Superior temporal gyrus (tissue), 1 donor: ENCODE results near the gene PPP1R3G.

Source experiments
- DNase-seq: peaks from one replicate; pipeline ENCODE4 v3.0.0-alpha.2; 2016; ENCODE audit errors: extremely low spot score

Gene PPP1R3G

DNA sequence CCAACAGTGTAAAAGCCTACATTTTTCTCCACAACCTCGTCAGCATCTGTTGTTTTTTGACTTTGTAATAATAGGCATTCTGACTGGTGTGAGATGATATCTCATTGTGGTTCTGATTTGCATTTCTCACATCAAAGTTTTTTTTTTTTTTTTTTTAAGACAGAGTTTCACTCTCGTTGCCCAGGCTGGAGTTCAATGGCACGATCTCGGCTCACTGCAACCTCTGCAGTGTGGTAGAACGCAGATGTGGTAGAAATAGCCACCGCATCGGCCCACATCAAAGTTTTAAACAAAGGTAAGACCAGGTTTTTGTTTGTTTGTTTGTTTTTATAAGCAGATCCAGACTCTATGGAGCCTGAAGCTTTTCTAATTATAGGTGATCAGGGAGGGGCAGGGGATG is 12.7 kb upstream of the PPP1R3G start:
- no peak for DNase-seq

DNA sequence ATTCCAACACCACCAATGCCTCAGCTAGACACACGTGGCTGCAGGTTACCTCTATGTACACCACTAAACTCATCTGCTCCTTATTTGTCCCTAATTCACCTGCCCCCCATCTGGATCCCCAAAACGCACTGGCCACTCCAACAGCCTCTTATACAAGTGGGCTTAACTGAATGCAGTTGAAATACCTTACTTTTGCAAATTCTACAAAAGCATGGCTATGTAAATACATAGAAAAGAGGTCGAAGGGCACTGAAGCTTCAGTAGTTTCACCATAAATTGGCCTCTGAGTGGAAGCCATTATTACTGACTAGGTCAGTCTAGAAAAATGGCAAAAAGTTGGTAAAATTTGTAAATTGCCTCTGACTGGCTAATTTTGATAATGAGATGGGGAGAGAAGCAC is 11.1 kb upstream of the PPP1R3G start:
- DNase-seq = no peak

DNA sequence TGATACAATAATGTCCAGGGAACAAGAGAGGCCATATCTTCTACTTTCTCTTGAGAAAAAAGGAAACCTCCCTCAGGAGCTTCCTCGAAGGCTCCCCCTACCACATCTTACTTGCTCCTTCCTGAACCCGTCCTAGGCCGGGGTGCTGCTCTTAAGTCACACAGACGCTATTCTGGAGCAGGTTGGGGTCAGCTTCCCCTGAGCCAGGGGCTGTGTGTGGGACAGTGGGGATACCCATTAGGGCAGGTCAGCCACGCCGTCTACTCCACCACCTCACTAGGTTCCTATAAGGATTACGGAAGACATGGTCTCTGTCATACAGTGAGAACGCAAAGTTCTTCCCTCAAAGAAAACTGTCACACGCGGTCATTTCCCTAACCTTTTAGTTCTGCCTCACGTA is 8.2 kb upstream of the PPP1R3G start:
- DNase-seq = no peak

DNA sequence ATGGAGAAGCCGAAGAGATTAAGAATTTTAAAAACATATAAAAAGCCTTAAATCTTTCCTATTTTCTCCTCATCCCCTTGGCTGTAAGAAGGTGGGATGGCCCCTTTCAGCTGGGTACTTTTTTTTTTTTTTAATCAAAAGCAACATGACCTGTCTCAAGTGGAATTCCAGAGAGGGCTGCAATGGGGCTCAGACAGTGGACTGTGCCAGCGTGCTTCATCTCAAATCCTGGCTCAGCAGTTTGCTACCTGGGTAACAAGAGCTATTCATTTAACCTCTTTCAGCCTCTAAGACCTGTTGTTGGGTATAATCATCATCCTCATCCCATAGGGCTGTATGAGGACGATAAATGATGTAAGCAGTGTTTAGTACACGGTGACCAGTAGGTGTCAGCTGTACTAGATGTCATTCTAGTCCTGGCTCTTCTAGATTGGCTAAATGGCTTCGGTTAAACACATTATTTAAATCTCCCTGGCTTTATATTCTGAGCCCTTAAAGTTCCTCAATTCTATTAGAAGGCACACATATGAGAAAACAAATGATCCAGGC is 6.9 kb upstream of the PPP1R3G start:
- no peak for DNase-seq

DNA sequence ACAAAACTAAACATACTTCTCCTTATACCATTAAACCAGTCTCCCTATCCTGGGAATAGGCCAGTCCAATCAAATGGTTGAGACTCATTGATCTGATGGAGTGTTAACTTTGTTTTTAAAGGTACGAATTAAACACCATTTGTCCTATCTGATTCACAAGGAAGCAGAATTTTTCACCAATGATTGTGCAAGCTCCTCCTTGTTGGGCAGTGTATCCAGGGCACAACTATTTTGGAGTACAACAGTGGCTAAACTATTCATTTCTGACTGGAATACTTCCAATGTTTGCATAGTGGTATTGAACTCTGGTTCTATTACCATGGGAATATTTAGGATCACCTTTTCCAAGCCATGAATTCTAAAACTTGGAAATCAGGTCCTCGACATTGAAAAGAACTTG is 5.4 kb upstream of the PPP1R3G start:
- no peak for DNase-seq

DNA sequence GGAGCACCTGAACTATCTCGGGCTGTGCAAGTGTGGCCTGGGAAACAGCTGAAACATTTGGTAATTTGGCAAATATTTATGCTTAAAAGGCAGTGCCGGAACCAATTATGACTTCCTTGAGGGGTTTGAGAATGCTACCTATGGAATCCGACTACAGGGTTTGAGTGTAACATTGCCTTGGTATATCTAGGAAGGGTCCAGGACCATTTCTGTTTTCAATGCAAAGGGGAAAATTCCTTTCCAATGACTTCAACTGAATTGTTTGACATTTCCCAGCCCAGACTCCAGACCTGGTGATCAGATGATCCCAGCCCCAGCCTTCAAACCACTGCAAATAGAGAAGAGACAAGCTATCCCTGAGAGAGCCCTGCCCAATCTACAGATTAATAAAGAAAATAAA is 4.6 kb upstream of the PPP1R3G start:
- no peak for DNase-seq

DNA sequence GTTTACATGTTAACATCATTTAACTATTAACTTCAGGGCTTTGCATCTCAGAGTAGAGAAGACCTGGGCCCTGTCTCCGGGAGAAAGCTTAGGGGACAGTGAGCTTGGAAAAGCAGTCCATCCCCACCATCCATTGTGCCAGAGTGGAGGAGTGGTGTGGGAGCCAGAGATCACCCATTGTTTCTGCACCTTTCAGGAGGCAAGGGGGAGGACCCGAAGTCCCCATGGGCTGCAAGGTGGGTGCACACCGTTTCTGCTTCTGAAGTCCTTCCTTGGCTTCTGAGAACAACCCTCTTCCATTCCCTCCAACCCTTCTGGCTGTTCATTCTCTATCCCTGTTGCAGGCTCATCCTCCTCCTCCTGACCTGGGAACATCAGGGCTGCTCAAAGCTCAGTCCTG is 4.0 kb upstream of the PPP1R3G start:
- no peak for DNase-seq

DNA sequence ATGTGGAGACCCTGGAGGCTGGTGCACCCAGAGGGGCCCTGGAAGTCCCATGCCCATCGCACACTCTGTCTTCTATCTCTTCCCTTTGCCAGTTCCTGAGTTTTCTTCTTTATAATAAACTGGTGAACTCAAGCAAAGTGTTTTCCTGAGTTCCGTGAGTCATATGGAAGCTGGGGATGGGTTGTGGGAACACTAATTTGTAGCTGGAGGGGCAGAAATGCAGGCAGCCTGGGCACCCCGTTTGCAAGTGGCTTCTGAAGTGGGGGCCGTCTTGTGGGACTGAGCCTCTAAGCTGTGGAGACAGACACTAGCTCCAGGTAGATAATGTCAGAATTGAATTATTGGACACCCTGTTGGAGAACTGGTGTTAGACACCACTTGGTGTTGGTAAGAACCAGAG is 3.2 kb upstream of the PPP1R3G start:
- DNase-seq = no peak

DNA sequence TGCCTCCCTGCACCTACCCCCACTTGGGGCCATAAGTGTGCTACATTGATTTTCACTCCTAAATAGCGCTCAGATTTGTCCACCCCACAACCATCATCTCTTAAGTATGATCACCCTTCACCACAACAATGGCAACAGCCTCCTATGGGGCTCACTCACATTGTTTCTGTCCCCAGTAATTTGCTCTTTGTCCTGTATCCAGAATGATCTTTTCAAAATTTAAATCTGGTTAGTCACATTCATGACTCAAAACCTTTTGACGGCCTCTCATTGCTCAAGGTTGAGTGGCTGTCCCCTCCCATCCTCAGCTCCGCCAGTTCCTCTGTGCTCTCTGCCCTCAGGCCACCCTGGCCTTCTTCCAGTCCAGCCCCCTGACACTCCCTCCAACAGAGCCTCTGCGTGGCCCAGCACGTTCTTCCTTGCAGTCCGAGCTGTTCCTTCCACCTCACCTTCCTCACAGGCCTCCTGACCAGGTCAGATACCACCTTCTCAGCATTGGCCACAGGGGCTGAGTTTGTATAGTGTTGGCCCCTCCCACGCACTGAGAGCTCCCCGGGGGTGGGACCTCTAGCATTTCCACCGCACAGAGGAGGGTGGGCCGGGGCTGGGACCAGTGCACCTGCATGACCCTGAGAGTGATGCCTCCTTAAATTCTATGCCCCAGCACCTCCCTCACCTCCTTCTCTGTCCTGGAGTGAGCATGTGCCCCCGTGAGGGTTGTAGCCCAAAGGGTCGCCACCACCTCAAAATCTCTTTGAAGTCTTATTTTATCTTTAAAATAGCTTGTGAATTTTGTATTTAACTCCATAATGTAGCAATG is 2.4 kb upstream of the PPP1R3G start:
- no peak for DNase-seq

DNA sequence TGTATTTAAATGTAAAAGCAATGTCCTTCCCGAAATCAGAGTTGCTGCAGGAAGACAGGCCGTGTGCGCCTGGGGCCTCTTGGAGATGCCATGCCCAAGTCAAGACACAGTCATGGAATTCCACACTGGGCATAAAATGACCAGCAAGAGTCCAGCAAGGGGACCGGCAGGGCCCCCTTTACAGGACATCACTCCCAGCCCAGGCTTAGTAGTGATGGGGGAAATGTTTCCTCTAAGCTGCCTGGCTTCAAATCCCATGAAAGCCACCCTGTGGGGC is 1.9 kb upstream of the PPP1R3G start:
- no peak for DNase-seq

DNA sequence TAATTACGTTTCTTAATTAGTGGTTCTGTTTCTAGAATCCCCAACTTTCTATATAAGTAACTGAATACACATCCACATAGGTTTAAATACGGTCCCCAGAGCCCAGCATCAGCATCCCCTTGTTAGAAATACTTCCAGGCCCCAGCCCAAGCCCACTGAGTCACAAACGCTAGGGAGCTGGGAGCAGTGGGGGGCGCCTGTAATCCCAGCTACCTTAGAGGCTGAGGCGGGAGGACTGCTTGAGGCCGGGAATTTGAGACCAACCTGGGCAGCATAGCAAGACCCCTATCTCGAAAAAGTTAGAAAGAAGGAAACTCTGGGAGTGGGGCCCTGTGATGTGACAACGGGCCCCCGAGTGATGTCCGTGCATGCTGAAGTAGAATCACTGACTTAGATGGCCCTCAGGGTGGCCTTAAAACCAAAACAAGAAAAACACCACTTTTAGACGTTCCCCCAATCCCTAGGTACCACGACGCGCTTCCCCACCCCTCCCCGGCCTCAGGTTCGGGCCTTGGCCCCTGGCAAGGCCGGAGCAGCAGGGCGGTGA is 1.3 kb upstream of the PPP1R3G start:
- no peak for DNase-seq

DNA sequence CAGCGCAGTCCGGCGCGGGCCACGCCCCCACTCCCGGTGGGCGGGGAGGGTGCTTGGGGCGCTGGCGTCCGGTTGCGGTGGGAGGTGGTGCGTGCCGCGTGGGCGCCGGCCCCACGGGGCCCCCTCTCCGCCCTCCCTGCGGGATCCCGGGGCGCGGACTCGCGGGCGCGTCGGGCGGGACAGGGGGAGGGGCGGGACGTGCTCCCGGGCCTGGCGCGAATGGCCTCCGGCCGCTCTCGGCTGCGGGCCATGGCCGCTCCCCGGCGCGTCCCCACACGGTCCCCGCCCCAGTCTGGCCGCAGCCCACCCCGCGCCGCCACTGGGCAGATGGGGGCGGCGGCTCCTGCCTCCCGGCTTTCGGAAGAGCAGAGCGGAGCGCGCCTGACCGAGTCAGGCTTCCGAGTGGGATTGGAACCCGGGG is 771 bp upstream of the PPP1R3G start:
- no peak for DNase-seq

DNA sequence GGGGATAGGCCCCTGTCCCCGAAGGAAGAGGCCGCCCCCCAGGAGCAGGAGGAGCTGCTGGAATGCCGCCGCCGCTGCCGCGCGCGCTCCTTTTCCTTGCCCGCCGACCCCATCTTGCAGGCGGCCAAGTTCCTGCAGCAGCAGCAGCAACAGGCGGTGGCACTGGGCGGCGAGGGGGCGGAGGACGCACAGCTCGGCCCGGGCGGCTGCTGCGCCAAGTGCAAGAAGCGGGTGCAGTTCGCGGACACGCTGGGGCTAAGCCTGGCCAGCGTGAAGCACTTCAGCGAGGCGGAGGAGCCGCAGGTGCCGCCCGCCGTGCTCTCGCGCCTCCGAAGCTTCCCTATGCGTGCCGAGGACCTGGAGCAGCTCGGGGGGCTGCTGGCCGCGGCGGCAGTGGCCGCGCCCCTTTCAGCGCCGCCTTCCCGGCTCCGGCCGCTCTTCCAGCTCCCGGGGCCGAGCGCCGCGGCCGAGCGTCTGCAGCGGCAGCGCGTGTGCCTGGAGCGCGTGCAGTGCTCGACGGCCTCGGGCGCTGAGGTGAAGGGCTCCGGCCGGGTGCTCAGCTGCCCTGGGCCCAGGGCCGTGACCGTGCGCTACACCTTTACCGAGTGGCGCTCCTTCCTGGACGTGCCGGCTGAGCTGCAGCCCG is 630 bp downstream of the PPP1R3G start:
- no peak for DNase-seq

DNA sequence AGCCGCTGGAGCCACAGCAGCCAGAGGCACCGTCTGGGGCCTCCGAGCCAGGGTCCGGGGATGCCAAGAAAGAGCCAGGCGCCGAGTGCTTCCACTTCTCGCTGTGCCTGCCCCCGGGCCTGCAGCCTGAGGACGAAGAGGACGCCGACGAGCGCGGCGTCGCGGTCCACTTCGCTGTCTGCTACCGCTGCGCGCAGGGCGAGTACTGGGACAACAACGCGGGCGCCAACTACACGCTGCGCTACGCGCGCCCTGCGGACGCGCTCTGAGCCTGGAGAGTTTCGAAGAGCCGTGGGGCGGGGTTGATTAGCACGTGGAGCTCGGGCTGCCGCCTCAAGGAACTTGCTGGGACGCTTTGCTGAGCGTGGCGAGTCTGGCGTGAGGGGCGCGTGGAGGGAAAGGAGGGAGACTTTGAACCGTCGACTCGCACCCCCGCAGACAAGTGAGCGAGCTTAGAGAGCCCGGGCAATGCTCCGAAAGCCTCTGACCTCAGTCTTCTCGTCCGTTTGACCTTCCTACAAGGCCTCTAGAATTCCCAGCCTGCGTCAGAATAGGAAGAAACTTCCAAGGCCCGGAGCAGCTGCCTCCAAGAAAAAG is 1.3 kb downstream of the PPP1R3G start:
- no peak for DNase-seq

DNA sequence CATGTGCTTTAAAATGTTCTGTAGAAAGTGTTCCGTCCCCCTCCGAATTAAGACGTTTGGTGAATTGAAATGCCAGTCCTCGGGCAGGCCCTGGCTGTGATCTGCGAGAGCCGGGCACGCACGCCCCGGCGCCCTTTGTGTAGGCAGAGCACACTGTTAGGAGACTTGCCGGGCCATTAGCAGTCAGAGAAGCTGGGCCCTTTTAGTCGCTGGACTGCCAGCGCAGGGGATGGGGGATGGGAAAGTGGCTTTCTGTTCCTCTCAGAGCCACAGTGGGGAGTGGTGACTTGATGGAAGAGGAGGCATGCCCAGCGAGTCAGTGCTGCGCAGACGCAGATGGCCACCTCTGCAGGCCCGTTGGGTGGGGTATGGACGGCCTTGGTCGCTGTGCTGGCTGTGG is 2.2 kb downstream of the PPP1R3G start:
- DNase-seq = no peak

DNA sequence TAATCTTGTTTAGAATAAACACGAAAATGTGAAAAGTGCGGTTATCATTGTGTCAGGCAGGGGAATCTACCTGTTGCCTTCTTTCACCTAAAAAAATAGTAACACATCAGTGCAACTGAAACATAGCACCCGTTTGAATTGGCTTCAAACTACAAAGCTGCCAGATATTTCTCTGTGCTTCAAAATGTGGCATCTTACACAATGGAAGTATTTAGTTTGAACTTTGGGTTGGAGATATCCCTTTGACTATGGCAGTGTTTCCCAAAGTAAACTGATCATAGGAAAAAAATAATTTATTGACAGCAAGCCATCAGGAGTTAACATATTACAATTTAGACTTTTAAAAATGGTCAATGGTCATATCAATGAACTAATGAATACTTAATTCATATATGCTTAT is 3.6 kb downstream of the PPP1R3G start:
- DNase-seq = no peak

DNA sequence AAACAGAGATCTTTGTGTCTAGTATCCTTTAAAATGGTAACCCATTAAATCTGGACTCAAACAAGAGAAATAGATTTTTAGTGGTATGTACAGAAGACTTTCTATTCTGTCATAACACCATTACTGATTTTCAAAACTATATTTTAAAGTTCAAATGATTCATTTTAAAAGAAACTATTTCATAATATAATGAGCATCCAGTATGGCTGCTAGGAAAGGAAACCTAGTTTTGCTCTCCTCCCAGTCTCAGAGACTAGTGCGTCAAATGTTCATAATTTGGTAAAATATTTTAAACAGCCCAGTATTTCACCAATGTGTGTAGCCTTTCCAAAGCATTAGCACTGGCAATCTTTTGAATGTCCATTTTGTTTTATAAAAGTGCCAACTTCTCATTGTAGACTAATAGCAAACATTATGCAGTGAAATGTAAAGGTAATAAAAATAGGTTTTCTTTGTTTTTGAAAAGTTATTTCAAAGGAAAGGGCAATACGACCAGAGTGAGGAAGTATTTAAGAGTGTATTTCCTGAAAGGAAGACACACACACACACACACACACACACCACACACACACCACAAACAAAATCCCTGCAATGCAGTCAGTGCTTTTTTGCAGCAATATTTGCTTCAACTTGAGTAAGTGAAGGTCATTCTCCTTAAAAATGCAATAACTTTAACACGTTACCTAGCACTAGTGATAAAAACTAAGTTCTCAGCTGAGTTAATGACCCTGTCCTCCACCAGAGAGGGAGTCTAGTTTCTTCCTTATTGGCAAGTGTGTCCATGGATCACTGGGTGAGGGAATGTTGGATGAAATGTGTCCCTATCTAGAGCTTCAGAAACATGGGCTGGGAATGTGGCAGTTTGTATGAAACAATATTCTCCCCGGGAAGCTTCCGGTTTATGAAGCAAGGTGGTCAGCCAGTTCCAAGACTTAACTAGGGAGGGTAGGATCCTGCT is 4.6 kb downstream of the PPP1R3G start:
- DNase-seq = no peak

DNA sequence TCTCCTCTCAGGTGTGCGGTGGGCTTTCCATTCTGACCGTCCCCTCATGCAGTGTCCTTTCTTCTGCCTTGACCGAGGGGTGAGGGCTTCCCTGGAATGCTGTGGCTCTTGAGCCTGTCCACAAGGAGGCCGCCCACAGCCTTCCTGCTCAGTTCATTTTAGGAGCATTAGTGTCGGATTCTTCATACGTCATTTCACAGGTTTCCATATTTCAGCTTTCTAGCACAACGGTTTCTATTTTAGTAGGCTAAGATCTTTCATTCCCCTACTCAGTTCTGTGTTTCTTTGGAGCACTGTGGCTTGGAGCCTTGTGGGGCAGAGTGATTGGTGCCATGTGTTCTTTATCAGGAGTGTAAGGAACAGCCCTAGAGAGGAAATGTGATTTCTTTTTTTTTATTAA is 5.5 kb downstream of the PPP1R3G start:
- no peak for DNase-seq

DNA sequence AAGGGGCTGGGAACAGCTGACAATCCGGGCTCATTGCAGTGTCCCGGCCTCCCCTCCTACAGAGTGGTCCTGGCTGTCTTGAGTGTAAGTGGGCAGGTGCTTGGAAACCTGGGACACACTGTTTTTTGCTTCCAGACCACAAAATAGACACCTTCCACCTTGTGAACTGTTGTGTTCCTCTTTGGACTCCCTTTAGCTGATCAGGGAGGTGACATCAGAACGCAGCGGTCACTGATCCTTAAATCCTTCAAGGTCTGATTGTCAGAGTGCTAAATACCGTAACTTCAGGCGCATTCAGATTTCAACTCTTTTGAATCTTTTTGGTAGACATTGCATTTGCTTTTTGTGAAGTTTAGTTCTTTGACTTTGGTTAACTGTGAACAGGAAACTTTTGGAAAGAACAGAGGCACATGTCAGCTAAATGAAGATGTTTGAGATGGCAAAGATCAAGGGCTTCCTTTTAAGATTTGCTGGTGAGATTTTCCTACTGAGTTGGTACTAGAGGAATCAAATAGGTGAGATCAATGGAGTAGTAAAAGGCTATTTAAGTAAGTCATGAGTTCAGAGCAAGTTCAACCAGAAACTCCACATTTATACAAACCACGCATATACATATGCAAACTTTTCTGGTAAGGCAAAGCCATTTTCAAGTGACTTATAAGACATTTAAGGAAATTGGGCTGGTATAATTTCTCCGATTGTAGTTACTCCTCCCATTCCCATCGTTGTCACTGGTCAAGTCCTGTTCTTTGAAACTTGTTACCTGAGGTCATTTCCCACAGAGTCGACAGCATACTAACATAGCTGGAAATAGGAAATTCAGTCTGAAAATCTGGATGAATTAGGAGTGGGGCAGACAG is 6.3 kb downstream of the PPP1R3G start:
- no peak for DNase-seq

DNA sequence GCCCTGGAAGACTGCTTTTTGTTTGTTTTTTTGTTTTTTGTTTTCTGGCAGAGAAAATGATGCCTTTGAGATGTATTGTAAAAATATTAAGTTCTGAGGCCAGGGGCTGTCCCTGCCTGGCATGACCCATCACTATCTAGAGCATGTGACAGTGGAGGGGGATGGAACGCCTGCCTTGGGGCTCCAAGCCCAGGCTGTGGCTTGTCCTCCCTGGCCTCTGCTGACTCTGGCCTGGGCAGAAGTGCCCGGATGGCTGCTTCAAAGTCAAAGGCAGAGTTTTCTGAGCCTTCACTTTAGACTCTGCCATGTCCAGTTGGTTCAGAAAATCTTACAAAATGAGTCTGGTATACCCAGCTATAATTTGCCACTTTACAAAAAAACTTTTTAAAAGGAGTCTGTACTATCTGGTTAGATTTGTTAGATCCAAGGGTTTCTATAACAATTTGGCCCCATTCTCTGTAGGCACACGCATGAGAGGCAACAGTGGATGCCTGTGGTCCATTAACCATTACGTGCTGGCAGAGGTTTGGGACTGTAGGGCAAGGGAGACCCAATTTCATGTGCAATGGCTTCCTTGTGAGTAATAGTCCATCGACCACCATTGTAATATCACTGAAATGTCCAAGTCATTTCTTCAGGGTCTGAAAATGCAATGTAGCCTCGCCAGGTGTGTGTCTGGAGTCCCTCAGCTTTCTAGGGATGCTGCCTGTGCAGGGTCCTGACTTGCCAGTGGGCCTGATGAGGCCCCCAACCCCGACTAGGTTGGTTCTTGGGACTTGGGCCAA is 8.3 kb downstream of the PPP1R3G start:
- DNase-seq = no peak
